Mesendoderm (in vitro differentiated cells): ENCODE data around the gene GASK1A.

Experiments
- DNase-seq: peaks from one replicate; pipeline ENCODE4 v3.0.0; 2013
- H2AK5ac ChIP-seq: 2 replicates; pipeline ENCODE4 v1.6.1; 2013; ENCODE audit warnings: low read length, inconsistent platforms
- H2BK120ac ChIP-seq: 2 replicates; pipeline ENCODE4 v1.6.1; 2013; ENCODE audit warnings: low read depth, mild to moderate bottlenecking, low read length, moderate library complexity, mixed read lengths
- H2BK15ac ChIP-seq: replicated peaks from 2 replicates; pipeline ENCODE4 v1.6.1; 2013; ENCODE audit warnings: low read depth, mild to moderate bottlenecking, moderate library complexity
- H2BK5ac ChIP-seq: 2 replicates; pipeline ENCODE4 v1.6.1; 2013; ENCODE audit warnings: low read length, inconsistent platforms
- H3K18ac ChIP-seq: 2 replicates; pipeline ENCODE4 v1.6.1; 2013; ENCODE audit warnings: mild to moderate bottlenecking, low read length, mixed read lengths
- H3K23ac ChIP-seq: one replicate; pipeline ENCODE4 v1.6.1; 2013; ENCODE audit warnings: low read length
- H3K27ac ChIP-seq: 2 replicates; pipeline ENCODE4 v1.5.1; 2013; ENCODE audit warnings: low read depth, mild to moderate bottlenecking, inconsistent platforms, low read length, moderate library complexity
- H3K27me3 ChIP-seq: 2 replicates; pipeline ENCODE4 v1.6.1; 2013; ENCODE audit warnings: low read length, control low read depth, mild to moderate bottlenecking, inconsistent platforms; ENCODE audit not compliant: insufficient read depth, poor library complexity
- H3K36me3 ChIP-seq: 2 replicates; pipeline ENCODE4 v1.6.1; 2013; ENCODE audit warnings: low read length, inconsistent platforms; ENCODE audit not compliant: control insufficient read depth, insufficient read depth
- H3K4ac ChIP-seq: one replicate; pipeline ENCODE4 v1.6.1; 2013; ENCODE audit warnings: low read depth, mild to moderate bottlenecking, low read length, moderate library complexity
- H3K4me1 ChIP-seq: 2 replicates; pipeline ENCODE4 v1.6.1; 2013; ENCODE audit warnings: low read depth, low read length, inconsistent platforms; ENCODE audit not compliant: control insufficient read depth
- H3K4me2 ChIP-seq: 2 replicates; pipeline ENCODE4 v1.6.1; 2013; ENCODE audit warnings: low read length
- H3K4me3 ChIP-seq: 2 replicates; pipeline ENCODE4 v1.5.1; 2013; ENCODE audit warnings: mild to moderate bottlenecking, low read length
- H3K56ac ChIP-seq: one replicate; pipeline ENCODE4 v1.6.1; 2013; ENCODE audit warnings: low read length
- H3K79me1 ChIP-seq: 2 replicates; pipeline ENCODE4 v1.6.1; 2013; ENCODE audit warnings: low read length, inconsistent platforms
- H3K79me2 ChIP-seq: 2 replicates; pipeline ENCODE4 v1.6.1; 2013; ENCODE audit warnings: mild to moderate bottlenecking, low read length; ENCODE audit not compliant: control insufficient read depth, insufficient read depth
- H3K9ac ChIP-seq: 2 replicates; pipeline ENCODE4 v1.6.1; 2013; ENCODE audit warnings: low read length, inconsistent platforms
- H4K5ac ChIP-seq: one replicate; pipeline ENCODE4 v1.6.1; 2013; ENCODE audit warnings: low read length
- H4K8ac ChIP-seq: one replicate; pipeline ENCODE4 v1.6.1; 2013; ENCODE audit warnings: low read depth, mild to moderate bottlenecking, control low read depth, low read length, moderate library complexity
- WGBS: extraction: QIAGEN DNeasy Blood & Tissue Kit; methylation state at CpG from one replicate; pipeline ENCODE4 v1.1.7; 2013; ENCODE audit warnings: low lambda C conversion rate, missing lambda C conversion rate; ENCODE audit not compliant: insufficient coverage; ENCODE audit errors: extremely low coverage; 5-methylcytosine and 5-hydroxymethylcytosine counted together

The GASK1A gene

DNA sequence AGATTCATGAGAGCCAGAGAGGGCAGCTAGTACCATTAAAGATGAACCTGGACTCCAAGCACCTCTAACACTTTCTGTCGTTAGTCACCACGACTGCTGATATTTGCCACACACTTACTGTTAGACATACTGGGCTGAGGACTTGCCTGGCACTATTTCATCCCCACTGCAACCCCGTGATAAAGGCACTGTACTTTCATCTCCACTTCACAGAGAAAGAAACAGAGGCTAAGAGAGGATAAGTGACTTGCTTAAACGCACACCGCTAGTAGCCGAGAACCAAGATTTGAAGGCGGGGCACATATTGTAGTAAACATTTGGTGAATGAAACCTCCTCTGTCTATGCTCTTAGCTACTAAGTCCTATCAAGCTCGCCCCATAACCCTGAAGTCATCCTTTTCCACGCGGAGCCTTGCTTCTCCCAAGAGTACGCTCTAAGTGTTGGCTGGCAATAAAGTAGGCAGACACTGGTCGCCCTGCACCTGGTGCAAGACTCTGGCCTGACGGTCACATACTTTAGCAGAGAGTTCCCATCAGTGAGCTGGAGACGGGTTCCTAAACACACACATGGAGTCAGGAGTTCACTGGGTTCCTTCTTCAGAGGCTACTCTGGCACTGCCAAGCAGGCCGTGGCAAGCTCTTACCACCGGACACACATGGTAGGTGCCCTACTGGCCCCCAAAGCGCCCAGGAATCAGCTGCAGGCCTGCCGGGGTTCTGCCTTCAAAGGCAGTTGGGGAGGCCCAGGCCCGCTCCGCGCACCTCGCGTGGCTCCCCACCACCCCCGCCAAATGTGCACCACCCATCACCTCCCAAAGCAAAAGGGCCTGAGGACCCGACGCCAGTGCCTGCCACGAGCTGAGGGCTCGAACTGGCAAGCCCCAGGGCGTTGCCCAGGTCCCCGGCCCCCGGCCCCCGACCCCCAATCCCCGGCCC, 125.8 kb downstream of the GASK1A start:
- H4K8ac ChIP-seq = no peak overlapping the region
- H3K27ac ChIP-seq = no peak overlapping the region
- no peak overlapping the region for H3K4me3 ChIP-seq
- peak overlapping the region; percentile 47 for H3K4me2 ChIP-seq
- no CpG with 5 or more reads among the region's 33 CpGs for WGBS
- H2BK120ac ChIP-seq = no peak overlapping the region
- H3K36me3 ChIP-seq = no peaks in the 10 kb centered on the region
- no peak overlapping the region for H2AK5ac ChIP-seq
- H3K4me1 ChIP-seq = no peaks in the 10 kb centered on the region
- H3K4ac ChIP-seq = no peak overlapping the region
- no peaks in the 10 kb centered on the region for H3K79me1 ChIP-seq
- no peak for DNase-seq
- H4K5ac ChIP-seq = no peak overlapping the region
- no peak overlapping the region for H2BK5ac ChIP-seq
- no peak overlapping the region for H2BK15ac ChIP-seq
- no peaks in the 10 kb centered on the region for H3K27me3 ChIP-seq
- H3K18ac ChIP-seq = no peak overlapping the region
- H3K9ac ChIP-seq = peak overlapping the region; percentile 32
- no peaks in the 10 kb centered on the region for H3K79me2 ChIP-seq
- no peak overlapping the region for H3K23ac ChIP-seq
- no peak overlapping the region for H3K56ac ChIP-seq

DNA sequence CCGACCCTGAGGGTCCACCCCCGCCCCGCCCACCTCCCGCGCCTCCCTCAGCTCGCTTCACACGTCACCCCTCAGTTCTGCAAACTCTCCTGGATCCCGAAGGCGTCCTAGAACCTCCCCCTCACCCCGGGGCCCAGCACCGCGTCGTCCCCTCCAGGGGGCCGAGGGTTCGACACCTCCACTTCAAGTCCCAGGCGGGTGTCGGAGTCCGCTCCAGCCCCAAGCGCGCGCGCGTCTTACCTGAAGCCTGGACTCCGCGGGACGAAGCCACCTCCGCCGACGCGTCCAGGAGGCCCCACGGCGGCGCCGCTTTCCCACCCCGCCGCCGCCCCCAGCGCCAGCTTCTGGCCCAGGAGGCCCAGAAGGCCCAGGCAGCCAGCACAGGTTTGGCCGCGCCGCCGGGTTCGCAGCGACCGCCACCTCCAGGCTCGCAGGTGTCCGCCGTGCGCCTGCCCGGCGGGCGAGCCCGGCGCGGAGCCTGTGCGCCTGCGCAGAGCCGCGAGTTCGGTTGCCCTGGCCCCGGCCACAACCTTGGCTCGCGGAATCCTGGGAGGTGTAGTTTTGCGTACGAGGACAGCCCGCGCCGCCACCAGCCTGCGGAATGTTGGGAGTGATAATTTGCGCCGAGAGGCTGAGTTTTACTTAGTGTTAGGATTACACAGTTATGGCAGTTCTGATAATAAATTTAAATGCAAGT, 126.6 kb downstream of the GASK1A start, which contains the start of gene POMGNT2:
Gene POMGNT2 (minus strand): TSS at position 484 of the 697 bp plus-strand sequence. CDS start 24,648 bp downstream, outside the sequence.
- no CpG with 5 or more reads among the region's 71 CpGs for WGBS

DNA sequence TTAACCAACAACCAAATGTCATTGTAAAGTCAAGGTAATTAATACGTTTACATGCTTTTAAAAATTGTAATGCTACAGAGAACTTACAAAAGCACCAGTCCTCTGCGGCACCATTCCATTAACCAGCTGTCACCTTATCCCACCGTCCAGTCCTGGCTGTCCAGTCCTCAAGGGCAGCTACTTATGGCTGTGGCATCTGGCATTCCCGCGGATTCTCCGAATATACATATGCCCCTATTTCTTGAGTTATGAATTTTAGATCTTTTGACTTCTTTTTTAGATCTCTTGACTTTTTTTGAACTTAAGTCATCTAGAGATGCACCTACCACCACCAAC, 127.2 kb downstream of the GASK1A start:
- no peaks in the 10 kb centered on the region for H3K79me1 ChIP-seq
- no peak overlapping the region for H3K18ac ChIP-seq
- H3K79me2 ChIP-seq = no peaks in the 10 kb centered on the region
- WGBS = no CpG with 5 or more reads among the region's 6 CpGs
- H3K27ac ChIP-seq = no peak overlapping the region
- no peak overlapping the region for H3K4ac ChIP-seq
- H3K9ac ChIP-seq = no peak overlapping the region
- DNase-seq = no peak
- H2BK5ac ChIP-seq = no peak overlapping the region
- no peak overlapping the region for H4K5ac ChIP-seq
- no peak overlapping the region for H2BK120ac ChIP-seq
- no peak overlapping the region for H4K8ac ChIP-seq
- H3K56ac ChIP-seq = no peak overlapping the region
- no peaks in the 10 kb centered on the region for H3K4me1 ChIP-seq
- H2AK5ac ChIP-seq = no peak overlapping the region
- no peak overlapping the region for H3K4me3 ChIP-seq
- H3K36me3 ChIP-seq = no peaks in the 10 kb centered on the region
- no peak overlapping the region for H2BK15ac ChIP-seq
- H3K23ac ChIP-seq = no peak overlapping the region
- H3K27me3 ChIP-seq = no peaks in the 10 kb centered on the region
- peak overlapping the region; percentile 21 for H3K4me2 ChIP-seq

More for the DNA sequence above, 126.6 kb downstream of the GASK1A start, which contains the start of gene POMGNT2:
- Histone ChIP-seq H2BK15ac (no peak within 1 kb of the TSS), H3K4ac (no peak within 1 kb of the TSS), H3K9ac (peak within 1 kb of the TSS; percentile 77), H3K4me3 (peak within 1 kb of the TSS; percentile 59), H2AK5ac (no peak within 1 kb of the TSS), H2BK120ac (no peak within 1 kb of the TSS), H2BK5ac (no peak within 1 kb of the TSS), H4K8ac (peak within 1 kb of the TSS; percentile 43), H4K5ac (no peak within 1 kb of the TSS), H3K23ac (no peak within 1 kb of the TSS), H3K79me2 (no peaks in the 10 kb centered on the region), H3K4me1 (no peaks in the 10 kb centered on the region), H3K4me2 (peak within 1 kb of the TSS; percentile 70), H3K56ac (peak within 1 kb of the TSS; percentile 85), H3K27ac (no peak within 1 kb of the TSS), H3K27me3 (no peaks in the 10 kb centered on the region), H3K36me3 (no peaks in the 10 kb centered on the region), H3K18ac (peak within 1 kb of the TSS; percentile 89), H3K79me1 (no peaks in the 10 kb centered on the region)
- peak; percentile 92 for DNase-seq
